NOMO-1 treated with dmso at 0.1 percent for 144 hours (cell line): ENCODE measurements around the gene PACSIN1.

Experiments used
- DNase-seq: peaks from one replicate; lab custom pipeline; 2025; ENCODE audit not compliant: unreplicated experiment; lab: John Stamatoyannopoulos, UW

Gene PACSIN1

DNA sequence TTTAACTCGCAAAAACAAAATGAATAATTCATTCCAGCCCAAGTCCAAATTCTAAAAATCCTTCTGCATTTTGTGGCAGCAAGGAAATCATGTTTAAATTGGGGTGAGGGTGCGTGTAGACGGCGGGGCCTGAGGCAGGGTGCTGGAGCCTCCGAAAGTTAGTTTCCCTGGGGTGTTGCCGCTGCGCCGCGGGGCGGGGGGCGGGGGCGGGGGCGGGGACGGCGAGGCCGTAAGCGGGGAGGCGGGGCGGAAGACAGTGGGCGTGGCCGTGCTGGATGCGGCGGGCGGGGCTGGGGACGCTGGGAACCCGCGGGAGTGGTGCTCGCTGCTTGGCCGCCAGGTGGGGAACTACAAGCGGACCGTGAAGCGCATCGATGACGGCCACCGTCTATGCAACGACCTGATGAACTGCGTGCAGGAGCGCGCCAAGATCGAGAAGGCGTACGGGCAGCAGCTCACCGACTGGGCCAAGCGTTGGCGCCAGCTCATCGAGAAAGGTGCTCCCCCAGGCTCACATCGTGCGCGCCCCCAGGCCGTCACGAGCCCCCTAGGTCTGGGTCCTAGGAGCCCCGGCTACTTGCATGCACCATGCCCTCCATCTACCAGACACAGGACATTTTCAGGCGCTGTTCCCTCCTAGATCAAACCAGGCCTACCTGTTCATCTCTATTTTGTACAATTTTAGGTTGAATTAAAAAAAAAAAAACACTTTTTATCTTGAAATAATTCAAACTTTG is 61.3 kb downstream of the PACSIN1 start:
- DNase-seq, result peak; percentile 87

DNA sequence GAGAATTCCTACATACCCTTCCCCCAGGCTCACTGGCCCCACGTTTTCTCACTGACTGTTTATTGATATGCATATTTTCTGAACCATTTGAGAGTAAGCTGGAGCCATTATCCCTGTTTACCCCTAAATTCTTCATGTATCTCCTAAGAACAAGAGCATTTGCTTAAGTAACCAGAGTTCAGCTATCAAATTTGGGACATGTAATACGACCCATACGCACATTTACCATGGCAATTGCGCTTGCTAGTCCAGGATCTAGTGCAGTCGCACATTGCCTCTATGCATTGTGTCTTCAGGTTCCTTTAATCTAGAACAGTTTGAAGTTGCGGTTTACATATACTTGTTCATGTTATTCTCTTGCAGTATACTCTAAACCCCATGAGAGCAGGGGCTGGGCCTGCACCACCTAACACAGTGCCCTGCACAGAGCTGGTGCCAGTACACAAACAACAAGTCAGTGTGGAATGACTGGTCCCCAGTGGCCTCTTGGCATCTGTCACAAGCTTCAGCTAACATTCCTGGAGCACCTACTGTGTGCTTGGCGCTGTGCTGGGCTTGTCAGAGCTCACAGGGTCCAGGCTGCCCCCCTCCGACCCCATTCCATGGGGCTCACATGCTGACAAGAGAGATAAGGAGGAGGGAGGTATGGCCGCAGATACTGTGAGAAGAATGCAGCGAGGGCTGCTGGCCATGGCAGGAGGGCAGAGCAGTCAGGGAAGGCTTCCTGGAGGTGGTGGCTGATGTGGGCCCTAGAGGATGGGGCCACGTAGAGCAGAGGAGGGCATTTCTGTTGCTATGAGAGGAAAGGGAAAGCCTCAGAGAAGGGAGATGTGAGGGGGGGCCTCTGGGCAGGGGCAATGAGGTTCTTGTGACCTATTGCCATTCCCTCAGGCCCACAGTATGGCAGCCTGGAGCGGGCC is 62.1 kb downstream of the PACSIN1 start:
- DNase-seq, result no peak

DNA sequence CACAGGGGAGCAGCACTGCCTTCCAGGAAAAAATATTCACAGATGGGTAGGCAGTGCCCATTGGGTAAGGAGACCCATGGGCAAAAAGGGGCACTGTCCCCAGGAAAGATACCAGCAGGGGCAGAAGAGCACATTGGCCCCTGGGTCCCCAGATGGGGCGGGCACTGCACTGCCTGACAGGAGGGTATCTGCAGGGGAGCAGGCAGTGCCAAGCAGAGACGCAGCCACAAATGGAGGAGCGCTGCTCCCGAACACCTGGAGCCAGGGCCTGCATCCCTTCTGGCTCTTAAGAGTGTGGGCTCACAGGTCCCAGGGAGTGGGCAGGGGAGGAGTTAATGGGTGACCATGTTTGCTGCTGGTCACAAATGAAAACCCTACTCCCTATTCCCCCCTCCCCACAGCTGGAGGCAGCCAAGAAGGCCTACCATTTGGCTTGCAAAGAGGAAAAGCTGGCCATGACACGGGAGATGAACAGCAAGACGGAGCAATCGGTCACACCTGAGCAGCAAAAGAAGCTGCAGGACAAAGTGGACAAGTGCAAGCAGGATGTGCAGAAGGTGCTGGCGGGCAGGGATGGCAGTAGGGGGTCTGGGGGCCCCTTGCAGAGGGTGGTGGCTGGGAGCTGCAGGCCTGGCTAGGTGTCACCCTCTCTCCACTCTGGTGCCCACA is 63.3 kb downstream of the PACSIN1 start:
- no peak for DNase-seq

DNA sequence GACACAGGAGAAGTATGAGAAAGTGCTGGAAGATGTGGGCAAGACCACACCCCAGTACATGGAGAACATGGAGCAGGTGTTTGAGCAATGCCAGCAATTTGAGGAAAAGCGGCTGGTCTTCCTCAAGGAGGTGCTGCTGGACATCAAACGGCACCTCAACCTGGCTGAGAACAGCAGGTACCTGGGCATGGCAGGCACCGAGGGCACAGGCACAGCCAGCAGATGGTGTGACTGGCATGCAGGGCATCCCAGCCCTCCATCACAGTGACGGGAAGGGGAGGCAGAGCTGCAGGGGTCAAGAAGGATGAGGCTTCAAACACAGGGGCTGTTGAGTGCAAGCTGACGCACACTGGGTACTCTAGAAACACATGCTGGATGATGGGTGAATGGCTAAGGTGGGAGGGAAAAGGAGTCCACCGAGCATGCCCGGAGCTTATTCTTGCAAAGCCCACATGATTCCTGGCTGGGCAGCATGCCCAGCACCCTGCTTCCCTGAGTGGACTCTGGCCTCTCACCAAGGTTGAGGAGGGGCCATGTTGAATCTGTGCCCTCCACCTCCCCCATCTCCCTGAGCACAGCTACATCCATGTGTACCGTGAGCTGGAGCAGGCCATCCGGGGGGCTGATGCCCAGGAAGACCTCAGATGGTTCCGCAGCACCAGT is 63.9 kb downstream of the PACSIN1 start:
- DNase-seq, result no peak

DNA sequence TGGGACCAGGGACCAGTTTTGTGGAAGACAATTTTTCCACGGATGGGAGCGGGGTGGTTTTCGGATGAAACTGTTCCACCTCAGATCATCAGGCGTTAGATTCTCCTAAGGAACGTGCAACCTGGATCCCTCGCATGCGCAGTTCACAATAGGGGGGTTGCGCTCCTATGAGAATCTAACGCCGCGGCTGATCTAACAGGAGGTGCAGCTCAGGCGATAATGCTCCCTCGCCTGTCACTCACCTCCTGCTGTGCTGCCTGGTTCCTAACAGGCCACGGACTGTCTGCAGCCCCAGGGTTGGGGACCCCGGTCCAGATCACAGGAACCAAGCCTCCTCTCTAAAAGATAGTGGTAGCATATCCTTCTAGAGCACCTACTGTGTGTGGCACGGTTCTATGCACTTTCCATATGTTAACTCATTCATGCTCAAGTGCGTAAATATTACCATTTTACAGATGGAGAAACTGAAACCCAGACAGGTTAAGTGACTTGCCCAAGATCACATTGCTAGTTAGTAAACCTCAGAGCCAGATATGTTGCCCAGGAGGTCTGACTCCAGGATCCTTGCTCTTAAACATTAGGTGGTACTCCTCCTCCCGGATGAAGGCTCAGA is 65.0 kb downstream of the PACSIN1 start:
- DNase-seq, result no peak

DNA sequence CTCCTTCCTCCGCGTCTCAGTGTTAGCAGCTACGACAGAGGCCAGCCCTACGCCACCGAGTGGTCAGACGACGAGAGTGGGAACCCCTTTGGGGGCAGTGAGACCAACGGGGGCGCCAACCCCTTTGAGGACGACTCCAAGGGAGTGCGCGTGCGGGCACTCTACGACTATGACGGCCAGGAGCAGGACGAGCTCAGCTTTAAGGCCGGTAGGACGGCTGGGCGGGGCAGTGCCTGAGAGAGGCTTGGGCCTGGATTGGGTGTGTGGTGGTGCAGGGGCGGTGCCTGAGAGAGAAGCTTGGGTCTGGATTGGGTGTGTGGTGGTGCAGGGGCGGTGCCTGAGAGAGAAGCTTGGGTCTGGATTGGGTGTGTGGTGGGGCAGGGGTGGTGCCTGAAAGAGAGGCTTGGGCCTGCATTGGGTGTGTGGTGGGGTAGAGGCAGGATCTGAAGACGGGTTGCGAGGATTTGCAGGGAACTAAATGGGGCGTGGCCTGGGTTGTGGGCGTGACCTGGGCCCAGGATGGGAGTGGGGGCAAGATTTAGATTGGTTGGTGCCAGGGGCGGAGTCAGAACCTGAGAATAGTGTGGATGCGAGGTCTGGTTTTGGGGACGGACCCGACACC is 65.8 kb downstream of the PACSIN1 start:
- DNase-seq, result no peak

DNA sequence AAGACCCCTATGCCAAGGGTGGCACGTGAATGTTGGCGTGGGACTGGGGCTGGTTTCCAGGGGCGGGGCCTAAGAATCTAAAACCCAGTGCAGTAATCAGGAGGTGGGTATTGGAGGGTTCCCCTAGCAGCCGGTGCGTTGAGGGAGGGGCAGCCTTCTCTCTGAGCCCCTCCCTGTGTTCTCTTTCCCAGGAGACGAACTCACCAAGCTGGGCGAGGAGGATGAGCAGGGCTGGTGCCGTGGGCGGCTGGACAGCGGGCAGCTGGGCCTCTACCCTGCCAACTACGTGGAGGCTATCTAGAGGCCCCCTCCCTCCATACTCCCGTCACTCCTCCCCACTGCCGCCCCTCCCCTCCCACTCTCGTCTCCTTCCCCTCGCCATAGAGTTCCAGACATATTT is 66.4 kb downstream of the PACSIN1 start:
- no peak for DNase-seq

DNA sequence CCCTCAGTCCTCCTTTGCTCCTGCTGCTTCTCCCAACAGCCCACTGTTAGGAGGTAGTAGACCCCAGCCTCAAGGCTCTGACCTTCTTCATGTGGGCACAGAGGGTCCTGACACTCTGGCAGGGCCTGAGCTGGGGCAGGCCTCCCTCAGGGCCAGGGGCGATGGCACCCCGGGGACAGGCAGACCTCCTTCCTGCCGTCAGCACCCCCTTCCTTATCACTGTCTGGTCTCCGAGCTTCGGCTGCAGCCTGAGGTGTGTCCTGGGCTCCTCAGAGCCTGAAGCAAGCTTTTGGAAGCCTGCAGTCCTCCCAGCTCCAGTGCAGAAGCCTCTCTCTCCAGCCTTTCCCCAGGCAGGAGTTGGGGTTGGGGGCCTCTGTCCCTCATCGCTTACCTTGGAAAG is 68.3 kb downstream of the PACSIN1 start:
- no peak for DNase-seq

DNA sequence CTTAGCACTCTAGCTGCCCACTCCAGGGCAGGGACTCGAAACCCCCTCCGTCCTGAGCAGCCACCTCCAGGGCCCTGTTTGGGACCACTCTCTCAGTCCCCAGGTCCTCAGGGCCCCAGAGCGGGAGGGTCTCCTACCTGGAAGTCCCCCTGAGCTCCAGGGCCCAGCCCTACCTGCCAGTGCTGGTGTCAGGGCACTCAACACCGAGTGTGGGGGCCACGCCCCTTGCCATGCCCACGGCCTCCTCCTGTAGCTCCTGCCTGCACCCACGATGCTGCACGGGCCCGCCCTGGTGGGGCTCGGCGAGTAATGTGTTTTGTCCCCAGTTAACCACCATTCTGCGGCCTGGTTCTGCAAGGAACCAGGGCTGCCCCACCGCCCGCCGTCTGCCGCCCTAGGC is 68.8 kb downstream of the PACSIN1 start:
- DNase-seq, result no peak

DNA sequence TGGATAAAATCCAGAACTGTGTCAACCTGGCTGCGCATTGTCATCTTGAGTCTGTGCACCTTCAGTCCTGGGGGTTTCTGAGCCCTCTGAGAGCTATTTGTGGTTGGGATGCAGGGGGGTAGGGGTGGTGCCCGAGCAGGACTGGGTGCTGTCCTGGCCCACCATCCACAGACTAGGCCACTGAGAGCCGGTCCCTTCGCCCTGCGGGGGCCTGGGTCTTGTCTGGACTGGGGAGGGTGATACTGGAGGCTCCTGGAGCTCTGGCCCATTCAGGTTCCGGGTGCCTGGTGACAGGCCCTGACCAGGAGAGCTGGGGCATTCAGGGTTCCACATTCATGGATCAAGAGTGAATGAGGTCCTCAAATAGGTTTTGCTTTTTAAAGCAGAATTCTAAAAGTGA is 69.3 kb downstream of the PACSIN1 start:
- DNase-seq, result no peak

DNA sequence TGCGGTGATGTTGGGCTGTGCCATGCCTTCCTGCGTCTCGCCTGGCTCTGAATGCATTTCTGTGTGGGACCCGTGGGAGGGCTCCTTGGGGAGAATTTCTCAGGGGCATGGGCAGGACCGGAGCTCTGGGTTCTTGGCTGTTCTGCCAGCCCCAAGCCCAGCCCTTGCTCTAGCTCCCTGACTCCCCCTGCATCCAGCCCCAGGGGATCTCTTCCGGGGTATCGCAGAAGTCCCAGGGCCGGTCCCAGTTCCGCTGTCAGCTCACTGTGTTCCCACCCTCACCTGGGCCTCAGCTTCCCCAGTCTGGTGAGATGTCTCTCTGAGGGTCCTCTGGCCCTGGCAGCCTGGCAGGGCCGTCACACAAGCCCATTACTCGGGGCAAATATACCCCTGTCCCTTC is 69.8 kb downstream of the PACSIN1 start:
- no peak for DNase-seq

DNA sequence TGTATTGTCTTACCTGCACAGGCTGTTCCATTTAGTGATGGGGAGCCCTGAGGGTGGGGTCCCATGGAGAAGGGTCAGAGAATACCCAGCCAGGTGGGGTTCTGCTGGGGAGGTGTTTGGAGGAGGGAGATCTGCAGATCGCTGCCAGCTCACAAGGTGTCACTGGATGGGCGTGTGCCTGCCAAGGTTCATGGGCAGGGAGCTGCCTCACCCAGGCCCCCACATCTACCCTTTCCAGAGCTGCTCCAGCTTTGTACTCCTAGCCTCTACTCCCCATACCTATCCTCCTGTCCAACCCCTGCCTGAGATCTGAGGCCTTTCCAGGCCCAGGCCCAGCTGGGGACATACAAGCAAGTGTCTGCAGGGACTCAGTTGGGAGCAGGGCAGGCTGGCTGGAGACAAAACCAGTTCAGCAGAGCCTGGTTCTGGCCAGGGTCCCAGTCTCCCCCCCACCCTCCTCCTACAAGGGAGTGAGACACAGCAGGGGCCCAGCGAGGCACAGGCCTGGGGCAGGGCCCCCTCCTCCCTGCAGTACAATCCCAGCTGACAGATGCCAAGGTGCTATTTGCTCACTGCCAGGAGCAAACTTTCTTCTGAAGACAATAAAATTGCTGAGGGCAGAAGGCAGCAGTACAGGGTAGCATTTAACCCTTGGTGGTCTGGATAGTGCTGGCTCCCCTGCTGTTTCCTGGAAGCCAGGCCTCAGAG is 70.5 kb downstream of the PACSIN1 start:
- no peak for DNase-seq

DNA sequence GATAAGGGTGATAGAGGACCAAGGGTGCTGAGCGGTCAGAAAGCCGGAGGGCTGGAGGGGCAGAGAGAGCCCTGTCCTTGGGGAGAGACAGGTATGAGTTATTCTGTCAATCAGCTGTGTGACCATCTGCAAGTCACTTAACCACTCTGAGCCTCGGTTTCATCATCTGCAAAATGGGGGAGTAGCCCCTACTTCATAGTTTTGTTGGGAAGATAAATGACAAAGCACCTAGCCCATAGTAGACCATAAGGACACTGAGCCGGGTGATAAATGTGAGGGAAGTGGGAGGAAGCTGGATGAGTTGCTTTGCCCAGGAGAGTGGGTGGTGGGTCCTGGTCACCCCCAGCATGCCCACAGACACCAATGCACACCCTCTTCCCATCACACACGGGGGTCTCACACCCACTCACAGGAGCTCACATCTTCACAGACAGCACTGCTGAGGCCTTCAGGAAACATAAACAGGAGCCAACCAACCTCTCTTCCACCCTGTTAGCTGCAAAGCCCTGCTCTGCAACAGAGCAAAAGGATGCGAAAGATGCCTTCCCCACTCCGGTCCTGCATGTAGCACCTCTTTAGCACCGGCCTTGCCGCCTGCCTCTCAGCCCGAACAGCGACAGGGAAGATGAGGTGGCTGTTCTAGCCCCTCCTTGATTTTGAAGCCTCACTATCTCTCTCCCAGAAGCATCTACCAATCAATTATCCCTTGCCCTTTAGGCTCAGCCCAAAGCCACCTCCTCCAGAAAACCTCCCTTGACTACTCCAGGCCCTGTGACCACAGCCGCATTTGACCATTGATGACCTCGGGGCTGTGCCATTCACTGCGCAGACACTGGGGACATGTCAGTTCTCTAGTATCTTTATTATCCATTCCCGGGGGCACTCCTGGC is 71.3 kb downstream of the PACSIN1 start:
- no peak for DNase-seq

DNA sequence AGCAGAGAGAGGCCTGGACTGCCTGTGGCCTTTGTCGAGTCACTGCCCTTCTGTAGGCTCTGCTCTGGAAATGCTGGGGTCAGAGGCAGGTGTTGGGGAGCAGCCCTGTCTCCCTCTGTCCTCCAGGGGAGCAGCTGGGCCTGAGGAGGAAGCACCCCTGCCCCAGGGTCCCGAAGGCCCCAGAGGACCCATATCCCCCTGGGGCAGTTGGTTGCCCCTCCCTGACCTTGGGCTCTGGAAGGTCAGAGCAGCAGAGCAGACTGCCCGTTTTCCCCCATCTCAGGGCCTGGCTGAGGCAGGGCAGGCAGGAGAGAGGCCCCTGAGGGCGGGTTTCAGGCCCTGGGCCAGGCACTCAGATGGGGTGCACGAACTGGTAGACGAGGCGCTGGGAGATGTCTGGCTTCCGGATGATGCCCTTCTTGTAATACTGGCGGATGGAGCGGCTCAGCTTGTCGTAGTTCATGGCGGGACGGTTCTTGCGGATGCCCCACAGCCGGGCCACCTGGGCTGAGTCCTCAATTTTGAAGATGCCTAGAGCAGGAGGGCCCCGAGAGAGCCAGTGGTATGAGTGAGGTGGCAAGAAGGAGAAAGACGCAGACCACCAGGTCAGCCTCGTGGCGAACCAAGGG is 72.2 kb downstream of the PACSIN1 start:
- no peak for DNase-seq

DNA sequence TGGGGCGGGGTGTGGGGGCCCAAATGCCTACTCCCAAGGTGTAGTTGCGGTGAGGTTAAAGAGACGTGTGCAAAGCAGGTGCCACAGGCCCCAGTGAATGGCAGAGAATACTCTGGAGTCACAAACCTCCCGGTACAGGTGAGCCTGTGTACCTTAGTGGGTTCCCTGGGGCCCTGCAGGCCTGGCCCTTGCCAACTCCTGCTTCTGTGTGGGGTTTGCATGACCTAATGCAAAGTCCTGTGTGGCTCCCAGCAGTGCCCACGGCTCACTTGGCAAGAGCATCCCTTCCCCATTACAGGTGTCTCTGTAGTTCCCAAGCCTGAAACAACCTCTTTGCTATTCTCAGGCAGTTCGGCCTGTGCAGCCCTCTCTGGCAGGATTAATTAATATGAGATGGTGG is 72.7 kb downstream of the PACSIN1 start:
- DNase-seq, result no peak

DNA sequence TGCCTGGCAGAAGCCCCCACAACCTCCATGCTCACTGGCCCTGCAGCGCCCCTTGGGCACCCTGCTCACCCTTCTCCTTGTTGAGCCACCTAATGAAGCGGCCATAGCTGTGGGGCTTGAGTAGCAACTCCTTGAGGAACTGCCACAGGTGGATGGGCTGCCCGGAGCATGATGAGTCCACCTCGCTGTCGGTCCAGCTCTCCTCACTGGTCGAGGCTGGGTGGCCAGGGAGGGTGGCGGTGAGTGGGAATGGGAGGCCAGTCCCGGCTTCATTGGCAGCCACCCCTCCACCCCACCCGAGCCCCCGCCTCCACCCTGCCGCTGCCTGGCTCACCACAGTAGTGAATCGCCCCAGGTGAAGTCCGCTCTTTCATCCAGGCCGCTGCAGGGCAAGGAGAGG is 73.3 kb downstream of the PACSIN1 start:
- no peak for DNase-seq

DNA sequence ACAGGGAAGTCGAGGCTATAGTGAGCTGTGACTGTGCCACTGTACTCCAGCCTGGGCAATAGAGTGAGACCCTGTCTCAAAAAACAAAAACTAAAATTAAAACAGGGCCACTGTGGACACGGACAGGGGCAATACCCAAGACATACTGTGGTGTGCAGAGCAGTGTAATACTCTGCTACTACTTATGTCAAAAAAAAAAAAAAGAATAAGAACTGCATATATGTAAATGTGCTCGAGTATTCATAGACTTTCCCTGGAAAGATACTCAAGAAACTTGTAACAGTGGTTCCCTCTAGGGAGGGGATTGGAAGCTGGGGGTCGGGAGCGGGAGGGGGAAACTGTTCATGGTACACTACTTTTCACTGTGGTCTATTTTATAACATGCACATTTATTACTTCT is 74.3 kb downstream of the PACSIN1 start:
- DNase-seq, result no peak

DNA sequence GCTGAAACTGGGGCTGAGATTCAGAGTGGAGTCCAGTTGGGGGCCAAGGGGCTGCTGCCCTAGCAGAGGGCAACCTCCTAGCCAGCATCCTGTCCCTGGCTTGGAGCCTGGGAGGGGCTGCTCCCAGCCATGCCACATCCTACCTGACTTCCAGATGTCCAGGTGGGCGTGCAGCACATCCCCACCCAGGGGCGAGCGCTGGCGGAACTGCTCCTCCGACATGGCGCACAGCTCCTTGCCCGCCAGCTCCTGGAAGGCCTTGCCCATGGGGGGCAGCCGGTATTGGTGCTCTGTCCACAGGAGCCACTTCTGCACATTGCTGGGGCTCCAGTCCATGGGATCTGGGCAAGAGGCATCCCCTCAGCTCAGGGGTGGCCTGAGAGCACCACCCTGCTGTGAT is 75.0 kb downstream of the PACSIN1 start:
- DNase-seq, result no peak
